SH-SY5Y (cell line): ENCODE measurements around the gene PALM3.

Source experiments
- GATA2 ChIP-seq: IDR thresholded peaks from 2 replicates; pipeline ENCODE4 v1.6.1; 2011; ENCODE audit warnings: mild to moderate bottlenecking, low read depth, low read length
- GATA3 ChIP-seq: IDR thresholded peaks from 2 replicates; pipeline ENCODE4 v1.6.1; 2011; ENCODE audit warnings: low read depth, mild to moderate bottlenecking, low read length, moderate library complexity

- TF ChIP-seq GATA2 (no peak), GATA3 (no peak)
Measured at GRCh38 chr19:14089412-14089661, 27.5 kb upstream of the PALM3 start.
